SK-MEL-5 (cell line): ENCODE data around the gene LEFTY1. TPM values are rescaled to one million over a fixed set of nuclear protein-coding genes. Genes with fewer than 3 reads are reported as not detected.

Experiments
- DNase-seq: peaks from one replicate; pipeline ENCODE4 v3.0.0-alpha.2; 2016; ENCODE audit warnings: low read depth, low spot score
- in situ Hi-C: cut with HindIII; loops from 2 replicates; pipeline ENCODE4 v1.10.0; 2016; ENCODE audit warnings: low sequenced_read_pairs, high pct_unique_total_duplicates, low pct_unique_long_range_greater_than_20kb
- total RNA-seq: library from RNA; depleted of rRNA; stranded (reverse); fragments of >200 nt; shearing (Covaris generic); gene quantifications from 2 replicates; pipeline ENCODE4 v1.2.3, GENCODE V29; 2014

Gene LEFTY1
- total RNA-seq, 1 experiment from 2014 or later, result not detected

DNA sequence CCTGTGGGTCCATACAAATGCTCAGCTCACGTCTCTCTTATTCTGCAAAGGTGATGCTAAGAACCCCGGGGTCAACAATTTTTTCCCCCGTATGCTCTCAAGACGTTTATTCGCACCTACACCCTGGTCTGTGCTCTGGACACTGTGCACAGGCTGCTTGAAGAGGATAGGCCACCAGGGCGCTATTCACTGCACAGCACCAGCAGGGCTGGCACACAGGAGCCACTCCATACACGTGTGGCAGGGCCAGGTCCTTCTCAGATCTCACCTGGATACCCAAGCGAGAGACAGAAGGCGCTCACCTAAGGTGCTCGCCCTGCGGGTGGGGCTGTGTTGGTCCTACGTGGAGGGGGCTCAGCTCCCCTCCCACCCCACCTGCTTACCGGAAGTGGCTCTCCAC is 23.4 kb downstream of the LEFTY1 start:
- in situ Hi-C loops, result no loop called here
- DNase-seq, result no peak

DNA sequence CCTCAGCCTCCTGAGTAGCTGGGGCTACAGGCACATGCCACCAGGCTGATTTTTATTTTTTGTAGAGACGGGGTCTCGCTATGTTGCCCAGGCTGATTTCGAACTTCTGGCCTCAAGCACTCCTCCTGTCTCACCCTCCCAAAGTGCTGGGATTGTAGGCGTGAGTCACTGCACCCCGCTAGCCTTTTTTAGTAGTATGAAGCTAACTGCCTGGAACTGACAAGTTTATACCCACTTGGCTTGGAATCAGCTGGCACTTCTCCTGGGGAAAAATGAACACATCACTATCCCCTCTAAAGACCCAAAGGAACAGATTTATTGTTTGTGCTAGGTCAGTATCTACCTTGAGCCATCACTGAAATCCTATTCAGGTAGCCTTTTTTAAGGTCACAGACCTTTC is 25.8 kb downstream of the LEFTY1 start:
- in situ Hi-C loops, result no loop called here
- no peak for DNase-seq

- no peak for DNase-seq
- in situ Hi-C loops, result no loop called here
These were observed 26.4 kb downstream of the LEFTY1 start for GRCh38 chr1:225862581-225862950.

DNA sequence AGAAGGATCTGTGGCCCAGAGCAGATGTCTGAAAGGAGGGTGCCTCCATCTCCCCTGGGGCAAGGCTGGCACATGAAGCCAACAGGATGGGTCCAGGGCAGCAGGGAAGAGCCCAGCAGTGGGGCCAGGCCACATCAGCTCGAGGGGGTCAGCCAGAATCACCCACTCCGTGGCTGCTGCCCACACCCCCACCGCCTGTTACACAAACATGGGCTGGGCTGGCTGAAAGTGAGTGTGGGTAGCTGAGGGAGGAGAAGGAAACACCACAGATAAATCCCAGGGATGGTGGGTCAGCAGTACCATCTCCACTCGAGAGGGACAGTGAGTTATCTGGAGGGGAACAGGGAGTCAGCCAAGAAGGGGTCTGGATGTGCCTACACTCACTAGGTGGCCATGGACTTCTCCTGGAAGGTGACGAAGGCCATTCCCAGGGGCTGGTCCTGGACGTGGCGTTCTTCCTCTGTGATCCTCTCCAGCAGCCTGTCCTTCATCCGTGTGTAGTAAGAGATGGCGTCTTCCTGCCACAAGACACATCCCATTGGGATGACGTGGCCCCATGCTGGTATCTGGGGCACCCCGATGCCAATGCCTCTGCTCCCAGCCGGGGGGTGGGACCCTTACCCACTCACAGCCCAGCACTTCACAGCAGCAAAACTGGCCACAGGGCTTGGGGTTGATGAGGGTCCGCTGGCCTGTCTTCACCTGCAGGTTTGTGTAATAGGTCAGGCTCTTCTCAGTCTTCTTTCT is 26.9 kb downstream of the LEFTY1 start:
- in situ Hi-C loops, result no loop called here
- no peak for DNase-seq

DNA sequence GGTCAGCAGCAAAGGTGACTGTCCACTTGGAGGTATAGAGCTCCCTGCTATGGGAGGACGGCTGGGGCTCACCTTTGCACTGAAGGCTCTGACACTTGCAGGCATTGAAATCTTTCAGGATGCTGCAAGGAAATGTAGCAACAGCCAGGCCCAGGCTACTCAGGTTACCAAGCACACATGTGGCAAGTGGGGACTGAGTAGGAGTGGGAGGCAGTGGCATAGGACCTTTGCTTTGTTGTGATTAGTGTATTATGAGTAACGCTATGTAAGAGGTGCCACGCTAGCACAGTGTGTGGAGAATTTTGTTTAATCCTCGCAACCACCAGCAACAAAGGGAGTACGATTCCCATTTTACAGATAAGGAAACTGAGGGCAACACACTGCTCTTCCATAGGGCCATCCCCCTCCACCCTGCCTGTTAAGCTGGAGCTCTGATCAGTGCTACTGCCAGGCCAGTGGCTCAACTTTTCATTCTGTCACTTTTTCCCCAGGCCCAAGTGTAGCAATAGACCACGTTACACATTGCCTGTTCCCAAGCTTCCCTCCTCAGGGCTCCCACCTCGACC is 28.0 kb downstream of the LEFTY1 start:
- no peak for DNase-seq
- in situ Hi-C loops, result no loop called here

DNA sequence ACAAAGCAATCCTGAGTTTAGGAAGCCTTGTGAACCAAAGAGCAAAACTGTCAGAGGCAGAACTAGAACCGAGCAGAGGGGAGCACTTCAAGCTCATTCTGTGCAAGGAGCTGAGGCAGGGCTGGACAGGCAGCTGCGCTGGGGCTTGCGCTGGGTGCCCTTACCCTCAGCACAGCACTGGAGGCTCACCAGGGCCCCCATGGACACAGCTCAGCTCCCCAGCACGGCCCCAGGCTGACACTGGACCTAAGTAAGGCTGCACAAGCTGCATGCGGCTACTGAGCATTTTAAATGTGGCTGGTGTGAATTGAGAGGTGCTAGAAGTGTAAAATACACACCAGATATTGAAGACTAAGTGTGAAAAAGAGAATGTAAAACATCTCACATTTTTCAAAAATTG is 28.8 kb downstream of the LEFTY1 start:
- no peak for DNase-seq
- in situ Hi-C loops, result no loop called here

GRCh38 chr1:225859151-225859550 is 29.8 kb downstream of the LEFTY1 start:
- in situ Hi-C loops, result no loop called here

GRCh38 chr1:225857256-225857655 is 31.7 kb downstream of the LEFTY1 start:
- DNase-seq, result no peak
- in situ Hi-C loops, result no loop called here

More at GRCh38 chr1:225859151-225859550, 29.8 kb downstream of the LEFTY1 start:
- DNase-seq, result no peak

DNA sequence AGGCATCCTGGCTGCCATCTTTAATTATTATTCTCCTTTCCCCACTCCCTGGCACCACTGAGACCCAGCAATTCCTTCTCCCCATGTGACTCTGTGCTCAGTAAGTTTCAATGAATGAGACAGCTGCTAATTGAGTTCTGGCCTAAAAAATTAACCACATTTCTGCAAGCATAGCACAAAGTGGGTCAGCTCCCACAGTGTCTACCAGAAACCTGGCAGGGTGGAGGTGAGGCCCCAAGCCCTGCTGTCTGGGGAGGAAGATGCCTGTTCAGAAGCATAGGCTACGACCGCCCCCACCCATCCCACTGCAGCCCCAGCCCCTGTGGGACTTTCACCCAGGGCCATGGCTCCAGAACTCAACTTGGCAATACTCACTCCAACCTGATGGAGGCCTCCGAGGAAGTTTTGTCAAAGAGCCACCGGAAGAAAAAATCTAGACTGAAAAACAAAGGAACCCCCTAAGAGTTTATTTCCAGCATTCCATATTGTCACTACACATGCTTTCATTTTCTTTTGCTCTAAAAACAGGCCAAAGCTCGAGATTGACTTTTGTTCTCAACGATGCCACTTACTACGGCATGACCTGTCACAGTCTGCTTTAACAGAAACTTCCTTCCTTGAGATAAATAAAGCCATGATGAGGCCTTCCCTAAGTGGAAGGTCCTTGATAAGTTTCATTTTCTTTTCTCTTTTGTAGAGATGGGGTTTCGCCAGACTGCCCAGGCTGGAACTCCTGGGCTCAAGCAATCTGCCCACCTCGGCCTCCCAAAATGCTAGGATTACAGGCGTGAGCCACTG is 33.2 kb downstream of the LEFTY1 start:
- in situ Hi-C loops, result no loop called here
- no peak for DNase-seq

DNA sequence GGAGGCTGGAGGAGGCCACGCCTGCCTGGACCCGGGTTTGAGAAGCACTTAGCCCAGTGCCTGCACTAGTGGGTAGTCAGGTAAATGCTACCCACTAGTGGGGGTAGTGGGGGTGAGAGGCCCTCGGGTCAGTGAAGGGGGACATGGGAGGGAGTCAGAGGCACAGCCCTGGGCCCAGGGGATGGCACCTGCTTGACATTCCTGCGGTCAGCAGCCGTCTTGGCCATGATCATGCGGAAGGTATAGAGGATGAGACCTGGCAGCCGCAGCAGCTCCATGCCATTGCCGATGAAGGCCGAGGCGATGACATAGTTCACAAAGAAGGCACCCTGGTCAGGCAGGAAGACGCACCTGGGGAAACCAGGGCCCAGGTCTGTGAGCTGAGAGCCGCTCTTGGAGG is 35.5 kb downstream of the LEFTY1 start:
- in situ Hi-C loops, result no loop called here
- no peak for DNase-seq

GRCh38 chr1:225852413-225853124 is 36.4 kb downstream of the LEFTY1 start:
- no peak for DNase-seq
- in situ Hi-C loops, result no loop called here

DNA sequence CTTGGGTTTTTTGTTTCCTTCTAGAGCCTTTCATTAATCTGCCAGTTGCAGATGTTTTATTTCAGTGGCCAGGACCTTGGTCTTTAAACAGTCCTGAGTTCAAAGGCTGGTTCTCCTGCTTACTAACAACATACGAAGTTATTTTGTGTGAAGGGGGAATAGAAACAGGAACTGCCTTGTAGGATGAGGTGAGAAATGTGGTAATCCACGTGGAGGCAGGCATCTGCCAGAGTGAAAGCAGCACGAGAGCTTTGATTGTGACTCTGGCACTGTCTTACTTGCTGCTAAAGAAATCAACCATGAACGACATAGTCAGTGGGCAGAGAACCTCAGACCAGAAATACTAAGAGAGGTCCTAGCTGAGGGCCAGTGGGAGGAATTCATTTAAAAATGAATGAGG is 37.1 kb downstream of the LEFTY1 start:
- in situ Hi-C loops, result no loop called here
- DNase-seq, result no peak

- in situ Hi-C loops, result no loop called here
These were observed 38.6 kb downstream of the LEFTY1 start for GRCh38 chr1:225850370-225850769.

GRCh38 chr1:225849925-225850324 is 39.0 kb downstream of the LEFTY1 start:
- DNase-seq, result no peak
- in situ Hi-C loops, result no loop called here

More at GRCh38 chr1:225850370-225850769, 38.6 kb downstream of the LEFTY1 start:
- no peak for DNase-seq

- DNase-seq, result no peak
- in situ Hi-C loops, result no loop called here
These were observed 40.7 kb downstream of the LEFTY1 start for GRCh38 chr1:225848030-225848955.

- in situ Hi-C loops, result no loop called here
- DNase-seq, result no peak
These were observed 41.3 kb downstream of the LEFTY1 start for GRCh38 chr1:225847610-225848009.
